PC-3 (cell line): ENCODE measurements around the gene PRSS12.

Experiments
- CTCF ChIP-seq: fragments of 300-600 bp; sonication (generic); conservative IDR thresholded peaks from 2 replicates; pipeline ENCODE4 v1.5.1; 2017; ENCODE audit warnings: antibody characterized with exemption, low read depth, mild to moderate bottlenecking, low read length
- EZH2 ChIP-seq: fragments of 300-600 bp; sonication (generic); IDR thresholded peaks from one replicate; pipeline ENCODE4 v1.6.1; 2017; ENCODE audit warnings: antibody characterized with exemption, mild to moderate bottlenecking, low read length; ENCODE audit not compliant: unreplicated experiment
- EZH2phosphoT487 ChIP-seq: fragments of 300-600 bp; sonication (generic); IDR thresholded peaks from 2 replicates; pipeline ENCODE4 v1.6.1; 2018; ENCODE audit warnings: mild to moderate bottlenecking, antibody characterized with exemption, low read length, borderline replicate concordance

- TF ChIP-seq CTCF (no peak), EZH2 (no peak), EZH2phosphoT487 (no peak)
Measured at GRCh38 chr4:118289794-118290193, 63.0 kb downstream of the PRSS12 start.
